Measurements from ENCODE around the gene GPM6B. TPM values are rescaled to one million over a fixed set of nuclear protein-coding genes. Genes with fewer than 3 reads are reported as not detected.
"Not testable (repeated sequence)": the region's sequence is repeated elsewhere in the genome, so short reads cannot be mapped to it uniquely, and the experiment has no call there.

GPM6B gene
- total RNA-seq, 1 donor from 2014 or later, result 2.3 TPM

GRCh38 chrX:13732246-13733067, 84.4 kb downstream of the GPM6B start:
- DNase-seq (ENCODE audit: low spot score), result no peak

GRCh38 chrX:13730523-13730922, 86.4 kb downstream of the GPM6B start:
- not testable (repeated sequence) for DNase-seq (ENCODE audit: low spot score)

GRCh38 chrX:13726583-13726982, 90.3 kb downstream of the GPM6B start:
- not testable (repeated sequence) for DNase-seq (ENCODE audit: low spot score)

- DNase-seq (ENCODE audit: low spot score), result not testable (repeated sequence)
These were observed 92.0 kb downstream of the GPM6B start for GRCh38 chrX:13724878-13725277.

GRCh38 chrX:13721819-13722519, 94.9 kb downstream of the GPM6B start:
- DNase-seq (ENCODE audit: low spot score), result no peak

- DNase-seq (ENCODE audit: low spot score), result no peak
These were observed 95.5 kb downstream of the GPM6B start for GRCh38 chrX:13721371-13721770.

Other genes with a start within 250 kb of the GPM6B start
- 15.7 TPM for gene EGFL6, start 247.5 kb downstream of the GPM6B start, total RNA-seq
- 2.9 TPM for gene TCEANC, start 164.0 kb downstream of the GPM6B start, total RNA-seq
- 41.7 TPM for gene RAB9A, start 128.0 kb downstream of the GPM6B start, total RNA-seq
- gene TRAPPC2, start 82.5 kb downstream of the GPM6B start, total RNA-seq, result 7.2 TPM
- gene OFD1, start 82.3 kb downstream of the GPM6B start, total RNA-seq, result 14.4 TPM
- 16.3 TPM for gene GEMIN8, start 212.8 kb upstream of the GPM6B start, total RNA-seq